ENCODE results near the gene TMEM43.
"Not testable (repeated sequence)": the region's sequence is repeated elsewhere in the genome, so short reads cannot be mapped to it uniquely, and the experiment has no call there.

TMEM43 gene, protein sequence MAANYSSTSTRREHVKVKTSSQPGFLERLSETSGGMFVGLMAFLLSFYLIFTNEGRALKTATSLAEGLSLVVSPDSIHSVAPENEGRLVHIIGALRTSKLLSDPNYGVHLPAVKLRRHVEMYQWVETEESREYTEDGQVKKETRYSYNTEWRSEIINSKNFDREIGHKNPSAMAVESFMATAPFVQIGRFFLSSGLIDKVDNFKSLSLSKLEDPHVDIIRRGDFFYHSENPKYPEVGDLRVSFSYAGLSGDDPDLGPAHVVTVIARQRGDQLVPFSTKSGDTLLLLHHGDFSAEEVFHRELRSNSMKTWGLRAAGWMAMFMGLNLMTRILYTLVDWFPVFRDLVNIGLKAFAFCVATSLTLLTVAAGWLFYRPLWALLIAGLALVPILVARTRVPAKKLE

DNA sequence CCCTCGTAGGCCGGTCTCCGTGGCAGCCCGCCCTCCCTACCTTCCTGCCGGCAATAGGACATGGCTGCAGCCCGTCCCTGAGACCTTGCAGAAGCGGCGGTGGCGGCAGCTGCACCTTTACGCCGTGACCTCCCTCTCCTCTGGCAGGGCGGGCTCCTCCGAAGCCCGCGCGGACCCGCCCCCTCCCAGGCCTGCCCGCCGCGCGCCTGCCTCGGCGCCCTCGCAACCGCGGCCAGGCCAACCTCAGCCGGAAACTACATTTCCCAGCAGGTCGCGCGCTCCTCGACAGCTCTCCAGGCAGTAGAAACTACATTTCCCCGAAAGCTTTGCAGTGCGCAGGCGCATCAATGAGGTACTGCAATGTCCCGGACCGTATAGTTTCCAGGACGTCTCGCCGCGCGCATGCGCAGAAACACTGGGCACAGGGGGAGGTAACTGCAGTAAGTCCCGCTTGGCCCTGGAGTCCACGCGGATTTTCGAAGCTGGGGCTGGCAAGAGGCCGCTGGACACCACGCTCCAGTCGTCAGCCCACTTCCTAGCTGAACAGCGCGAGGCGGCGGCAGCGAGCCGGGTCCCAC, at the start of gene TMEM43, which contains the start of gene CHCHD4:
TSS of gene TMEM43 (plus strand) at position 438 of the 578 bp plus-strand sequence. CDS start 142 bp downstream, outside the sequence.
TSS of gene CHCHD4 (minus strand) at position 256 of the 578 bp plus-strand sequence. CDS start at position 62, 194 bp downstream.
- DNase-seq, result peak; percentile 91

DNA sequence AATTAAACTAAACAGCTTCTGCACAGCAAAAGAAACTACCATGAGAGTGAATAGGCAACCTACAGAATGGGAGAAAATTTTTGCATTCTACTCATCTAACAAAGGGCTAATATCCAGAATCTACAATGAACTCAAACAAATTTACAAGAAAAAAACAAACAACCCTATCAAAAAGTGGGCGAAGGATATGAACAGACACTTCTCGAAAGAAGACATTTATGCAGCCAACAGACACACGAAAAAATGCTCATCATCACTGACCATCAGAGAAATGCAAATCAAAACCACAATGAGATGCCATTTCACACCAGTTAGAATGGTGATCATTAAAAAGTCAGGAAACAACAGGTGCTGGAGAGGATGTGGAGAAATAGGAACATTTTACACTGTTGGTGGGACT, 49.6 kb upstream of the TMEM43 start:
- not testable (repeated sequence) for DNase-seq

DNA sequence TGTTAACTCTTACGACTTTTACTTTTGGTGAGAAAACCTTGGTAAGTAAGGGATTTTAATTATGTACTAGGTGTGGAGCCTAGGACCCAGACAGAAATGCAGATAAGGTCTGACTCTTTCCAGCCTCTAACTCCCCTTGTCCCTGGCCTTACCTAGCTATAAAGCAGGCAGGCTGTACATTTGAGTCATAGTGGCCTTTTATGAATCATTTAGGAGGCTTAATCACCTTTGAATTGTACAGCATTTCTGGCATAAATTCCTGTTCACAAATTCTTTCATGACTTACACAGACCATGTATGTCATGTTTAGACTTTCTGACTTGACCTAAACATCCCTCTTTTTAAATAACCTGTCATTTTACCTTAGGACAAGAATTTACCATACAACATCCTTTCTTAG, 47.5 kb upstream of the TMEM43 start:
- DNase-seq, result no peak

- no peak for DNase-seq
Measured at GRCh38 chr3:14082108-14082657, 42.7 kb upstream of the TMEM43 start.

GRCh38 chr3:14087461-14087860, 37.4 kb upstream of the TMEM43 start:
- not testable (repeated sequence) for DNase-seq

GRCh38 chr3:14091959-14092358, 32.9 kb upstream of the TMEM43 start:
- not testable (repeated sequence) for DNase-seq

DNA sequence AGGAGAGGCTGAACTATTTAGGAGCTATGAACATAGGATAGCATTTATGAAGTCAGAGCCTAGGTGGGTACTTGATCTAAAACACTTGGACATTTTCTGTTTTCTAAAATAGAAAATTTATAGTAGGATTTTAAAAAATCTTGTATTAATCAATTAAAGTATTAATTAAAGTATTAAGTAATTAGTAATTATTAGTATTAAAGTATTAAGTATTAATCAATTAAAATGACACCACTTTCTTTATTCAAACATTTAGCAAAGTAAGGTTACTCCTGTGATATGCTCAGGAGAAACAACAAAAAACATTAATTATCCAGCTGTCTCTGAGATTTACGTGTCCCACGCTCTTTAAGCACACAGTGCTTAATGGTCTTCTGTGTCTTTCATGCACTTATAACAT, 32.4 kb upstream of the TMEM43 start:
- DNase-seq, result no peak

DNA sequence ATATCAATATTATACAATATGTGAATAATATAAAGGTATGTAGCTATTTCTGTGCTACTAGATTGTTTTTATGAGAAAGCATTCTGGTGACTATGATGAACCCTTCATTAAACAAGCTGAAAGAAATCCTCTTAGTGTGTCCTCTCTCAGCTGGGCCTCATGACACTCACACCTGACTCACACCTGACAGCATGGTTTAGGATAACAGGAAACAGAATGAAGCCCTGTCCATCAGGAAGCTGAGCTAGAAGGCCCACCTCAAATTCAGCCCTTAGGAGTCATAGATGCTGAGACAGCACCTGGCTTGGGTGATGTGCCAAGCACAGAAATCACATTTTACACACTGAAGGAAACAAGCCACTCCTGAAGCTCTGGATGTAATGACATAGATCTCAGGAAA, 31.0 kb upstream of the TMEM43 start:
- no peak for DNase-seq

DNA sequence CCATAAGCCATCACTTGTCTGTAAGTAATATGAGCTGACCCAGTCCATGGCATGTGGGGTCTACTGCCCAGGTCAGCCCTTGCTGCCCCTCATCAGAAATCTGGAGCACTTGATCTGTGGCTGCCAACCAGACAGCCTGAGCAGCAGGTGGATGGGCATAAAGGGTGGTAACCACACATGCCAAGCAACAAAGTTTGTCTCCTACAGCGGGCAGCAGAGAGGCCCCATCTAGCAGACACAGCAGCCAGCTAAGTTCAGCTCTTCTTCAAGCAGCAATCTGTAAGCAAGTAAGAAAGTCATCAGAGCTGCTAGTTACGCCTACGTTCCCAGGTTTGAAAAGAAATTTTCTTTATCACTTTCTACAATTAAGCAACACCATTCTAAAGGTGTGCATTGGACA, 28.1 kb upstream of the TMEM43 start:
- DNase-seq, result no peak

DNA sequence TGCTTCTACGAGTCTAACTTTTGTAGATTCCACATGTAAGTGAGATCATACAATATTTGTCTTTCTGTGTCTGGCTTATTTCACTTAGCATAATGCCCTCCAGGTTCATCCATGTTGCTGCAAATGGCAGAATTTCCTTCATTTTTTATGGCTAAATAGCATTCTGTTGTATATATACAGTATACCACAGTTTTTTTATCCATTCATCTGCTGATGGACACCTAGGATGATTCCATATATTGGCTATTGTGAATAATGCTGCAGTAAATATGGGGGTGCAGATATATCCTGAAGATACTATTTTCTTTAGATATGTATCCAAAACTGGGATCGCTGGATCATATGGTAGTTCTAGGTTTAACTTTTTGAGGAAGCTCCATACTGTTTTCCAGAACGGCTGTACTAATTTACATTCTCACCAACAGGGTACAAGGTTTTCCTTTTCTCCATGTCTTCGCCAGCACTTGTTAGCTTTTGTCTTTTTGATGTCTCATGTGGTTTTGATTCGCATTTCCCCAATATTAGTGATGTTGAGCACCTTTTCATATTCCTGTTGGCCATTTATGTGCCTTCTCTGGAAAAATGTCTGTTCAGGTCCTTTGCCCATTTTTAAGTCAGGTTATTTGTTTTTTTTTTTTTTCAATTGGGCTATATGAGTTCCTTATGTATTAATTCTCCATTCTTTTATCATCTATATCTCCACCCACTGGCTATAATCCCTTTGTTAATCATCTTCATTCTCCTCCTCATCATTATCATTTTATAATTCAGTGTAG, 27.0 kb upstream of the TMEM43 start:
- DNase-seq, result no peak

- DNase-seq, result not testable (repeated sequence)
Measured at GRCh38 chr3:14109821-14110220, 15.0 kb upstream of the TMEM43 start.

GRCh38 chr3:14110699-14111098, 14.2 kb upstream of the TMEM43 start:
- no peak for DNase-seq

DNA sequence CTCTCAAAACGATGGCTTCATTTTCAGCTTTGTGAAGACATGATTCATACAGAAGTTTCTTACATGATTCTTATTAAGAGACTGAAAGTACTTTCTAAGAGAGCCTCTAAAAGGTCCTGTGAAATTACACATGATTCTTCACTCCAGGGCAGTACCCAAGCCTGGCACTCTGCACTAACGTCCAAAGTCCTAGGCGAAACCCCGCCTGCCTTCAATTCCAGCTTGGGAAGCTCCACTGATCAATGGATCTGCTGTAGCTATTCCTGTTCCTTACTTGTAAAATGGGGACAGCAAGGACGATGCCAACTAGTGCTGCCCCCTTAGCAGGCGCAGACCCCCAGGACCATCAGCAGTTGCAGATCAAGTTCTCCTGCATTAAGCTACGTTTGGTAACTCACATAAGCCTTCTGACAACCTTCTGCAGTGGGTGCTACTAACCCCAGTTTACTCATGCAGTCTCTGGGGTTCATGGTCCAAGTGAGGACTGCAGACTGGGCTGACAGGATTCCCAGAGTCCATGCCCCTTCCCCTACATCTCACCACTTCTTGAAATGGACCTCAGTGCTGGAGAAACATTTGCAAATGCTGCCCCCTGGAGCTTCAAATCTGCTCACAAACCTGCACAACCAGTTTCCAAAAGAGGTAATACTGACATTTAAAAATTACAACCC, 10.8 kb upstream of the TMEM43 start:
- no peak for DNase-seq

DNA sequence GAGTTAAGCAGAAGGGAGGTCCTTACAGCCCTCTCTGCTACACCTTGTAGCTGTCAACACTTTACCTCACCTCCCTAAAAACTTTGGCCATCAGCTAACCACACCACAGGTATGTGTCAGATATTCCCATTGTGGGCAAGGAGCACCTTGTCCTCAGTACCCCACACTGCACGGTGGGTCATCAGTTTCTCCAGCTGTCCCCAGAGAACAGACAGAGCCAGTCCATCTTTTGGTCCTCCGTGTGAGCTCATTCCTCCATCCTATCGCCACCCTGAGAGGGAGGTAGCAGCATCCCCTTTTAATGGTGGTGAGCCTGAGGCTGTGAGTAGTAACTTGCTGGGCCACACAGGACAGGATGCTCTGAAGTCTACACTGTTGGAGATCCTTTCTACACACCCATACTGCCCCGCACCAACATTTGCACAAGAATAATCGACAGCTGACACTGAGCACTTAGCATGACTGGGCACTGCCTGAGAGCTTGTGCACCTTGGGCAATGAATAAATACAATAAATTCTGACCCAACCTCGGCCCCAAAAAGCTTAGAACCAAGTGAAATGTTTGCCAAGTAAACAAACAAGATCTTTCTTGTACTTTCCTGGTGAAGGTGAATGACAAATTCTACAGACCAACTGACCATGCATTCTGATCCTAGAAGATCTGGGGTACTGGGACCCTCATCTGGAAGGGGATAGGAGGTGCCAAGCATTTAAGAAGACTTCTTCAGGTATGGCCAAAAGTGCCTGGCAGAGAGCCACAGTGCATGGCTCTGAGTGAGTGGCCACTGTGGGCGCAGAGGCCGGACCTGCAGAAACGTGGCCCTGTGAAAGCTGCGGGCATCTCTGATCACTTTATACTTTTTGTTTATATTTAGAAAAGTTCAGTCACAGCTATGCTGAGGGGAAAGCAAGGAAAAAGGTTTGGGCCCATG, 7.1 kb upstream of the TMEM43 start:
- DNase-seq, result no peak

GRCh38 chr3:14118400-14119381, 6.2 kb upstream of the TMEM43 start:
- DNase-seq, result no peak

DNA sequence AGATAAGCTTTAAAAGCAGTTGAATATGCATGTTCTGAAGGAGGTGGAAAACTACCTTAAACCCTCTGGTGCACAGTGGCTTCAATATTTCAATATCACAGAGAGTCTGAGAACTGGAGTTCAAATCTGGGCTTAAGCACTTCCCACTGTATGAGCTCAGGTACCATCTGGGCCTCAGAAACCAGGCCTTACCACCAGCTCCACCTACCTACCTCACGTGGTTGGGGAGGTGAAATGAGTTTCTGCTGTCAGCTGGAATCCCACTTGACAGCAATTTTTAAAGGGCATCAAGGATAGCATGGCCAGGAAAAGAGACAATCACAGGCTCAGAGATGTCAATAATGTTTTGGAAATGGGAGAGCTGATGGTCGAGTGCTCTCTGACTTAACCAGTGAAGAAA, 5.2 kb upstream of the TMEM43 start:
- no peak for DNase-seq

GRCh38 chr3:14120111-14120920, 4.5 kb upstream of the TMEM43 start:
- no peak for DNase-seq

- DNase-seq, result not testable (repeated sequence)
Measured at GRCh38 chr3:14120921-14121448, 3.9 kb upstream of the TMEM43 start.

- DNase-seq, result no peak
Measured at GRCh38 chr3:14121859-14122258, 3.0 kb upstream of the TMEM43 start.
